ENCODE data around the gene EPN3. TPM values are rescaled to one million over a fixed set of nuclear protein-coding genes. Genes with fewer than 3 reads are reported as not detected.

The EPN3 gene
- total and polyA plus RNA-seq, 2 donors (not counting 1 experiment from before 2014, with no cell fraction given): not detected

GRCh38 chr17:50568659-50569058 lies 36.1 kb downstream of the EPN3 start:
- ChIA-PET POLR2A (no interaction called here), CTCF (no interaction called here)
- Histone ChIP-seq H3K27me3 (replicated peaks in 1 of 4; ENCODE audit: control extremely low read depth in 1 of 4, control insufficient read depth in 3 of 4, insufficient read depth in 4 of 4, low read length in 3 of 4) (peaks cover 0 to 46% (median 12%) of the 10 kb centered on the region in 4 experiments), H3K79me2 (ENCODE audit: control insufficient read depth, insufficient read depth, low read length) (no peaks in the 10 kb centered on the region), H2AFZ (ENCODE audit: insufficient read depth, low read depth, low read length, poor library complexity, severe bottlenecking) (no peak overlapping the region), H3K4me1 (ENCODE audit: control insufficient read depth in 2 of 2, insufficient read depth in 2 of 2, low read length in 2 of 2) (peaks cover 0 to 5% of the 10 kb centered on the region in 2 donors), H3K9ac (ENCODE audit: low read length) (no peak overlapping the region), H4K20me1 (ENCODE audit: control insufficient read depth, insufficient read depth, low read length, poor library complexity, severe bottlenecking) (no peaks in the 10 kb centered on the region), H3K4me2 (replicated peaks; ENCODE audit: low read depth, low read length, poor library complexity, severe bottlenecking) (no peak overlapping the region), H3K36me3 (replicated peaks in 1 of 2; ENCODE audit: control extremely low read depth in 1 of 2, control insufficient read depth in 1 of 2, extremely low read depth in 1 of 2, insufficient read depth in 2 of 2, low read length in 1 of 2) (no peaks in the 10 kb centered on the region), H3K9me3 (ENCODE audit: control extremely low read depth in 1 of 3, control insufficient read depth in 2 of 3, insufficient read depth in 1 of 3, low read length in 2 of 3) (no peaks in the 10 kb centered on the region), H3K27ac (ENCODE audit: low read length in 2 of 2) (no peak overlapping the region), H3K4me3 (ENCODE audit: control extremely low read depth in 1 of 5, extremely low read depth in 1 of 5, insufficient read depth in 1 of 5, low read depth in 2 of 5, low read length in 4 of 5) (no peak overlapping the region)
- TF ChIP-seq EZH2 (IDR thresholded peaks at IDR 0.05; ENCODE audit: borderline replicate concordance, insufficient read depth, low read depth, low read length, poor library complexity, severe bottlenecking) (no peak), CTCF (IDR thresholded peaks at IDR 0.05) (no peak)
- 87% methylated on average over 6 of the region's 12 CpGs for WGBS (ENCODE audit: insufficient coverage)
- no peak for ATAC-seq (ENCODE audit: low read depth)
- intact Hi-C loops (cut with micrococcal nuclease): no loop called here
- Mint-ChIP-seq H3K27ac (no peak overlapping the region), H3K9me3 (ENCODE audit: insufficient read depth) (no peaks in the 10 kb centered on the region), H3K27me3 (peaks cover 60% of the 10 kb centered on the region), H3K4me1 (peaks cover 10% of the 10 kb centered on the region), H3K4me3 (no peak overlapping the region)
- no peak for DNase-seq

- H3K27me3 ChIP-seq (replicated peaks in 1 of 4; ENCODE audit: control extremely low read depth in 1 of 4, control insufficient read depth in 3 of 4, insufficient read depth in 4 of 4, low read length in 3 of 4): peaks cover 0 to 37% (median 9%) of the 10 kb centered on the region in 4 experiments
- H3K4me2 ChIP-seq (replicated peaks; ENCODE audit: low read depth, low read length, poor library complexity, severe bottlenecking): no peak overlapping the region
- WGBS (ENCODE audit: insufficient coverage): 98% methylated on average over 6 of the region's 7 CpGs
- H3K36me3 ChIP-seq (replicated peaks in 1 of 2; ENCODE audit: control extremely low read depth in 1 of 2, control insufficient read depth in 1 of 2, extremely low read depth in 1 of 2, insufficient read depth in 2 of 2, low read length in 1 of 2): no peaks in the 10 kb centered on the region
- H3K4me3 ChIP-seq (ENCODE audit: control extremely low read depth in 1 of 5, extremely low read depth in 1 of 5, insufficient read depth in 1 of 5, low read depth in 2 of 5, low read length in 4 of 5): no peak overlapping the region
- no peak overlapping the region for H3K9ac ChIP-seq (ENCODE audit: low read length)
- no peak overlapping the region for H3K27ac Mint-ChIP-seq
- peaks cover 54% of the 10 kb centered on the region for H3K27me3 Mint-ChIP-seq
- H3K79me2 ChIP-seq (ENCODE audit: control insufficient read depth, insufficient read depth, low read length): no peaks in the 10 kb centered on the region
- intact Hi-C loops (cut with micrococcal nuclease): no loop called here
- H3K9me3 Mint-ChIP-seq (ENCODE audit: insufficient read depth): no peaks in the 10 kb centered on the region
- no peak overlapping the region for H3K4me3 Mint-ChIP-seq
- ChIA-PET POLR2A (no interaction called here), CTCF (no interaction called here)
- TF ChIP-seq CTCF (IDR thresholded peaks at IDR 0.05) (no peak), EZH2 (IDR thresholded peaks at IDR 0.05; ENCODE audit: borderline replicate concordance, insufficient read depth, low read depth, low read length, poor library complexity, severe bottlenecking) (no peak)
- ATAC-seq (ENCODE audit: low read depth) (no peak), DNase-seq (no peak)
- peaks cover 0 to 5% of the 10 kb centered on the region in 2 donors for H3K4me1 ChIP-seq (ENCODE audit: control insufficient read depth in 2 of 2, insufficient read depth in 2 of 2, low read length in 2 of 2)
- no peaks in the 10 kb centered on the region for H4K20me1 ChIP-seq (ENCODE audit: control insufficient read depth, insufficient read depth, low read length, poor library complexity, severe bottlenecking)
- H3K9me3 ChIP-seq (ENCODE audit: control extremely low read depth in 1 of 3, control insufficient read depth in 2 of 3, insufficient read depth in 1 of 3, low read length in 2 of 3): no peaks in the 10 kb centered on the region
- no peak overlapping the region for H3K27ac ChIP-seq (ENCODE audit: low read length in 2 of 2)
- no peak overlapping the region for H2AFZ ChIP-seq (ENCODE audit: insufficient read depth, low read depth, low read length, poor library complexity, severe bottlenecking)
- H3K4me1 Mint-ChIP-seq: peaks cover 10% of the 10 kb centered on the region
These were observed 37.1 kb downstream of the EPN3 start for GRCh38 chr17:50569592-50569991.

Data from B cell (primary cell).